Measurements from ENCODE around the gene ERAL1. TPM values are rescaled to one million over a fixed set of nuclear protein-coding genes. Genes with fewer than 3 reads are reported as not detected.
"Not testable (repeated sequence)": the region's sequence is repeated elsewhere in the genome, so short reads cannot be mapped to it uniquely, and the experiment has no call there.

Gene ERAL1
- total RNA-seq, 1 donor from 2014 or later = 25.8 TPM

DNA sequence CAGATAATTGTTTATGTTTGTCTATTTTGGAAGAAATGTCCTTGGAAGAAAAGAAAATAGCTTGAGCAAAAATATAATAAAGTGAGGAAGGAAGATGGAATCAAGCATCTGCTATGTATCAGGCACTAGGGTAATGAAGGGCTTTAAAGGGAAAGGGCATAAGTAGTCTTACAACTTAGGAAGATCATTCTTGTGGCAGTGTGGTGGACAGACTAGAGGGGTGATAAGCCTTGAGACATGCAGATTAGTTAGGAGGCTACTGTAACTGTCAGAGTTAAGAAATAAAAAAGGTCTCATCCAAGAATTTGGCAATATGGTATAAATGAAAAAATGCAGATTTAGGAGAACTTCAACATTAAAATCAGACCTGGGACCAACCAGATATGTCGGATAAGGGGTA, 27.1 kb upstream of the ERAL1 start:
- no peak overlapping the region for H3K4me3 Mint-ChIP-seq
- Histone ChIP-seq H3K36me3 (no peaks in the 10 kb centered on the region), H3K4me1 (no peaks in the 10 kb centered on the region), H2AFZ (replicated peaks) (no peak overlapping the region), H3K9ac (no peak overlapping the region), H3K9me3 (ENCODE audit: low read depth) (no peaks in the 10 kb centered on the region), H3K4me2 (no peak overlapping the region), H3K27me3 (no peaks in the 10 kb centered on the region), H3K79me2 (ENCODE audit: low read depth) (peaks cover 85% of the 10 kb centered on the region), H3K4me3 (no peak overlapping the region), H4K20me1 (ENCODE audit: low read depth) (no peaks in the 10 kb centered on the region), H3F3A (ENCODE audit: low read depth) (peaks cover 16% of the 10 kb centered on the region), H3K27ac (no peak overlapping the region)
- H3K4me1 Mint-ChIP-seq = no peaks in the 10 kb centered on the region
- no peak overlapping the region for H3K27ac Mint-ChIP-seq
- no peaks in the 10 kb centered on the region for H3K27me3 Mint-ChIP-seq (ENCODE audit: insufficient read depth, low read depth)
- no peaks in the 10 kb centered on the region for H3K9me3 Mint-ChIP-seq
- peaks cover 11% of the 10 kb centered on the region for H3K36me3 Mint-ChIP-seq
- TF ChIP-seq EZH2phosphoT487 (IDR thresholded peaks at IDR 0.05) (no peak), EZH2 (IDR thresholded peaks at IDR 0.05) (no peak)
- TF ChIP-seq, protein P1, sequence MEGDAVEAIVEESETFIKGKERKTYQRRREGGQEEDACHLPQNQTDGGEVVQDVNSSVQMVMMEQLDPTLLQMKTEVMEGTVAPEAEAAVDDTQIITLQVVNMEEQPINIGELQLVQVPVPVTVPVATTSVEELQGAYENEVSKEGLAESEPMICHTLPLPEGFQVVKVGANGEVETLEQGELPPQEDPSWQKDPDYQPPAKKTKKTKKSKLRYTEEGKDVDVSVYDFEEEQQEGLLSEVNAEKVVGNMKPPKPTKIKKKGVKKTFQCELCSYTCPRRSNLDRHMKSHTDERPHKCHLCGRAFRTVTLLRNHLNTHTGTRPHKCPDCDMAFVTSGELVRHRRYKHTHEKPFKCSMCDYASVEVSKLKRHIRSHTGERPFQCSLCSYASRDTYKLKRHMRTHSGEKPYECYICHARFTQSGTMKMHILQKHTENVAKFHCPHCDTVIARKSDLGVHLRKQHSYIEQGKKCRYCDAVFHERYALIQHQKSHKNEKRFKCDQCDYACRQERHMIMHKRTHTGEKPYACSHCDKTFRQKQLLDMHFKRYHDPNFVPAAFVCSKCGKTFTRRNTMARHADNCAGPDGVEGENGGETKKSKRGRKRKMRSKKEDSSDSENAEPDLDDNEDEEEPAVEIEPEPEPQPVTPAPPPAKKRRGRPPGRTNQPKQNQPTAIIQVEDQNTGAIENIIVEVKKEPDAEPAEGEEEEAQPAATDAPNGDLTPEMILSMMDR (IDR thresholded peaks at IDR 0.05) = no peak
- no peak for DNase-seq (ENCODE audit: low spot score)

GRCh38 chr17:28828294-28829040, 26.3 kb upstream of the ERAL1 start:
- Histone ChIP-seq H3K4me1 (no peaks in the 10 kb centered on the region), H3K79me2 (ENCODE audit: low read depth) (peaks cover 84% of the 10 kb centered on the region), H3K27ac (no peak overlapping the region), H2AFZ (replicated peaks) (no peak overlapping the region), H4K20me1 (ENCODE audit: low read depth) (no peaks in the 10 kb centered on the region), H3K4me3 (no peak overlapping the region), H3K27me3 (no peaks in the 10 kb centered on the region), H3F3A (ENCODE audit: low read depth) (peaks cover 10% of the 10 kb centered on the region), H3K36me3 (no peaks in the 10 kb centered on the region), H3K9me3 (ENCODE audit: low read depth) (no peaks in the 10 kb centered on the region), H3K4me2 (no peak overlapping the region), H3K9ac (peak overlapping the region; percentile 32)
- H3K27me3 Mint-ChIP-seq (ENCODE audit: insufficient read depth, low read depth) = no peaks in the 10 kb centered on the region
- TF ChIP-seq, protein P1 (IDR thresholded peaks at IDR 0.05) = no peak
- TF ChIP-seq EZH2phosphoT487 (IDR thresholded peaks at IDR 0.05) (no peak), EZH2 (IDR thresholded peaks at IDR 0.05) (no peak)
- peaks cover 11% of the 10 kb centered on the region for H3K36me3 Mint-ChIP-seq
- no peaks in the 10 kb centered on the region for H3K9me3 Mint-ChIP-seq
- H3K4me1 Mint-ChIP-seq = no peaks in the 10 kb centered on the region
- DNase-seq (ENCODE audit: low spot score) = no peak
- H3K4me3 Mint-ChIP-seq = no peak overlapping the region
- H3K27ac Mint-ChIP-seq = no peak overlapping the region

DNA sequence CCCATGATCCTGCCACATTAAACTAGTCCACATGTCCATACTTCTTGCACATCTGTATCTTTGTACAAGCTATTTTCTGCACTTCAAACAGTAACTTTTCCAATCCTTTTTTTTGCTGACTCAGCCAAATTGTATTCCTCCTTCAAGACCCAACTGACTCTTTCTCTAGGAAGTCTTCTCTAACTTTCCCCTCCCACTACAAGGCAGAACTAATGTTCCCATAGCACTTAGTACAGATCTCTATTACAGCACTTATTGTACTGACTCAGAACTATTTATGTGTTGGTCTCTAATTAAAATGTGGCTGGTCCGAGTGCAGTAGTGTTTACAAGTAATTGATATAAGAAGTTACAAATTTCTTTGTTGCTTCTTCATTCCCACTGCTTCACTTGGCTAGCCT, 20.4 kb upstream of the ERAL1 start:
- Histone ChIP-seq H3K9me3 (ENCODE audit: low read depth) (no peaks in the 10 kb centered on the region), H3K36me3 (no peaks in the 10 kb centered on the region), H3K4me3 (no peak overlapping the region), H3K9ac (no peak overlapping the region), H3F3A (ENCODE audit: low read depth) (no peaks in the 10 kb centered on the region), H3K4me2 (no peak overlapping the region), H3K27me3 (no peaks in the 10 kb centered on the region), H3K79me2 (ENCODE audit: low read depth) (peaks cover 95% of the 10 kb centered on the region), H3K4me1 (no peaks in the 10 kb centered on the region), H4K20me1 (ENCODE audit: low read depth) (peaks cover 3% of the 10 kb centered on the region), H3K27ac (no peak overlapping the region), H2AFZ (replicated peaks) (no peak overlapping the region)
- H3K4me3 Mint-ChIP-seq = no peak overlapping the region
- TF ChIP-seq EZH2 (IDR thresholded peaks at IDR 0.05) (no peak), EZH2phosphoT487 (IDR thresholded peaks at IDR 0.05) (no peak)
- TF ChIP-seq, protein P1 (IDR thresholded peaks at IDR 0.05) = no peak
- no peaks in the 10 kb centered on the region for H3K9me3 Mint-ChIP-seq
- H3K27me3 Mint-ChIP-seq (ENCODE audit: insufficient read depth, low read depth) = peaks cover 2% of the 10 kb centered on the region
- no peaks in the 10 kb centered on the region for H3K4me1 Mint-ChIP-seq
- no peak for DNase-seq (ENCODE audit: low spot score)
- no peak overlapping the region for H3K27ac Mint-ChIP-seq
- peaks cover 16% of the 10 kb centered on the region for H3K36me3 Mint-ChIP-seq

DNA sequence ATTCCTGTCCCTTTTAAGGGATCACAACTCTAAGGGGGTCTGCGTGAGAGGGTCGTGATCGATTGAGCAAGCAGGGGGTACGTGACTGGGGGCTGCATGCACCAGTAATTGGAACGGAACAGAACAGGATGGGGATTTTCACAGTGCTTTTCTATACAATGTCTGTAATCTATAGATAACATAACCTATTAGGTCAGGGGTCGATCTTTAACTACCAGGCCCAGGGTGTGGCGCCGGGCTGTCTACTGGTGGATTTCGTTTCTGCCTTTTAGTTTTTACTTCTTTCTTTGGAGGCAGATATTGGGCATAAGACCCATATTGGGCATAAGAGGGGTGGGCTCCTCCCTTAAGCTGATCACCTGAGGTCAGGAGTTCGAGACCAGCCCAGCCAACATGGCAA, 18.3 kb upstream of the ERAL1 start:
- not testable (repeated sequence) for H4K20me1 ChIP-seq (ENCODE audit: low read depth); H3K9me3 Mint-ChIP-seq; H3K4me3 ChIP-seq; H3K27me3 Mint-ChIP-seq (ENCODE audit: insufficient read depth, low read depth); H3K27me3 ChIP-seq; H3F3A ChIP-seq (ENCODE audit: low read depth); H3K27ac ChIP-seq; DNase-seq (ENCODE audit: low spot score); H3K27ac Mint-ChIP-seq; H3K4me1 ChIP-seq; H3K36me3 Mint-ChIP-seq; H2AFZ ChIP-seq (replicated peaks); H3K4me1 Mint-ChIP-seq; H3K4me3 Mint-ChIP-seq; H3K9ac ChIP-seq; H3K36me3 ChIP-seq; H3K9me3 ChIP-seq (ENCODE audit: low read depth); H3K4me2 ChIP-seq
- peaks cover 96% of the 10 kb centered on the region for H3K79me2 ChIP-seq (ENCODE audit: low read depth)

Data from neural progenitor cell (in vitro differentiated cells).